T-helper 17 cell (primary cell): Measurements from ENCODE around the gene IL1RAPL2. TPM values are rescaled to one million over a fixed set of nuclear protein-coding genes. Genes with fewer than 3 reads are reported as not detected.

Source experiments
- ATAC-seq: fragments of 150-1000 bp; cut with Tn5 transposase; 2 replicates; pipeline ENCODE4 v1.10.0; 2021; ENCODE audit warnings: mild to moderate bottlenecking, moderate library complexity
- DNase-seq, 3 donors: peaks; one replicate each; pipeline versions ENCODE4 v3.0.0 to v3.0.0-alpha.2; 2020 to 2021
- H3K9me3 ChIP-seq: one replicate; pipeline ENCODE4 v1.7.0; 2013; ENCODE audit warnings: low read length, mild to moderate bottlenecking; ENCODE audit not compliant: control insufficient read depth, poor library complexity, severe bottlenecking
- H3K27ac Mint-ChIP-seq: one replicate; pipeline ENCODE4 v1.8.0; 2022; ENCODE audit warnings: mild to moderate bottlenecking, moderate library complexity, mixed read lengths
- H3K27me3 Mint-ChIP-seq: one replicate; pipeline ENCODE4 v1.8.0; 2022; ENCODE audit warnings: mixed read lengths
- H3K36me3 Mint-ChIP-seq: one replicate; pipeline ENCODE4 v1.8.0; 2022; ENCODE audit warnings: low read depth, mixed read lengths
- H3K4me1 Mint-ChIP-seq: one replicate; pipeline ENCODE4 v1.8.0; 2022; ENCODE audit warnings: mild to moderate bottlenecking, mixed read lengths
- H3K4me3 Mint-ChIP-seq: one replicate; pipeline ENCODE4 v1.8.0; 2022; ENCODE audit warnings: mild to moderate bottlenecking, moderate library complexity, mixed read lengths
- total RNA-seq, 4 donors: library from RNA in 2 of 4; stranded (reverse) in 2 of 4; gene quantifications; one replicate each; pipeline ENCODE4 v1.2.3 and lab custom pipeline; 2022 to 2026

Gene IL1RAPL2
- total RNA-seq, 2 donors from 2014 or later, result not detected

- no peaks in the 10 kb centered on the region for H3K36me3 Mint-ChIP-seq
- no peaks in the 10 kb centered on the region for H3K27me3 Mint-ChIP-seq
- H3K27ac Mint-ChIP-seq, result no peak overlapping the region
- no peaks in the 10 kb centered on the region for H3K4me1 Mint-ChIP-seq
- no peak overlapping the region for H3K4me3 Mint-ChIP-seq
- DNase-seq, result no peak
- no peaks in the 10 kb centered on the region for H3K9me3 ChIP-seq
- ATAC-seq, result no peak
These were observed 894.4 kb downstream of the IL1RAPL2 start for GRCh38 chrX:105460376-105460775.

- no peak for ATAC-seq
- H3K27me3 Mint-ChIP-seq, result no peaks in the 10 kb centered on the region
- no peaks in the 10 kb centered on the region for H3K4me1 Mint-ChIP-seq
- DNase-seq, result no peak
- H3K9me3 ChIP-seq, result no peaks in the 10 kb centered on the region
- H3K36me3 Mint-ChIP-seq, result no peaks in the 10 kb centered on the region
- no peak overlapping the region for H3K4me3 Mint-ChIP-seq
- H3K27ac Mint-ChIP-seq, result no peak overlapping the region
These were observed 895.0 kb downstream of the IL1RAPL2 start for GRCh38 chrX:105461016-105461415.

GRCh38 chrX:105462186-105462585, 896.2 kb downstream of the IL1RAPL2 start:
- Mint-ChIP-seq H3K27ac (no peak overlapping the region), H3K27me3 (no peaks in the 10 kb centered on the region), H3K4me3 (no peak overlapping the region), H3K36me3 (no peaks in the 10 kb centered on the region), H3K4me1 (no peaks in the 10 kb centered on the region)
- ATAC-seq (no peak), DNase-seq (no peak)
- H3K9me3 ChIP-seq, result no peaks in the 10 kb centered on the region

GRCh38 chrX:105463473-105463872, 897.5 kb downstream of the IL1RAPL2 start:
- no peak overlapping the region for H3K4me3 Mint-ChIP-seq
- H3K9me3 ChIP-seq, result no peaks in the 10 kb centered on the region
- H3K36me3 Mint-ChIP-seq, result no peaks in the 10 kb centered on the region
- no peak overlapping the region for H3K27ac Mint-ChIP-seq
- no peak for DNase-seq
- H3K4me1 Mint-ChIP-seq, result no peaks in the 10 kb centered on the region
- no peak for ATAC-seq
- H3K27me3 Mint-ChIP-seq, result no peaks in the 10 kb centered on the region

- H3K4me1 Mint-ChIP-seq, result no peaks in the 10 kb centered on the region
- ATAC-seq (no peak), DNase-seq (no peak)
- no peaks in the 10 kb centered on the region for H3K27me3 Mint-ChIP-seq
- no peak overlapping the region for H3K27ac Mint-ChIP-seq
- H3K9me3 ChIP-seq, result no peaks in the 10 kb centered on the region
- H3K4me3 Mint-ChIP-seq, result no peak overlapping the region
- H3K36me3 Mint-ChIP-seq, result no peaks in the 10 kb centered on the region
These were observed 898.6 kb downstream of the IL1RAPL2 start for GRCh38 chrX:105464618-105465017.

- Mint-ChIP-seq H3K36me3 (no peaks in the 10 kb centered on the region), H3K4me1 (no peaks in the 10 kb centered on the region), H3K27ac (no peak overlapping the region), H3K27me3 (no peaks in the 10 kb centered on the region), H3K4me3 (no peak overlapping the region)
- no peak for DNase-seq
- no peaks in the 10 kb centered on the region for H3K9me3 ChIP-seq
- ATAC-seq, result no peak
These were observed 902.7 kb downstream of the IL1RAPL2 start for GRCh38 chrX:105468741-105469140.

GRCh38 chrX:105471597-105471996, 905.6 kb downstream of the IL1RAPL2 start:
- no peaks in the 10 kb centered on the region for H3K4me1 Mint-ChIP-seq
- no peak overlapping the region for H3K4me3 Mint-ChIP-seq
- no peaks in the 10 kb centered on the region for H3K9me3 ChIP-seq
- no peaks in the 10 kb centered on the region for H3K36me3 Mint-ChIP-seq
- DNase-seq (no peak), ATAC-seq (no peak)
- no peaks in the 10 kb centered on the region for H3K27me3 Mint-ChIP-seq
- no peak overlapping the region for H3K27ac Mint-ChIP-seq

GRCh38 chrX:105475801-105476200, 909.8 kb downstream of the IL1RAPL2 start:
- Mint-ChIP-seq H3K36me3 (no peaks in the 10 kb centered on the region), H3K4me1 (no peaks in the 10 kb centered on the region)

GRCh38 chrX:105477351-105477750, 911.4 kb downstream of the IL1RAPL2 start:
- no peak overlapping the region for H3K27ac Mint-ChIP-seq
- DNase-seq (no peak), ATAC-seq (no peak)
- no peak overlapping the region for H3K4me3 Mint-ChIP-seq
- H3K36me3 Mint-ChIP-seq, result no peaks in the 10 kb centered on the region
- H3K9me3 ChIP-seq, result no peaks in the 10 kb centered on the region
- no peaks in the 10 kb centered on the region for H3K4me1 Mint-ChIP-seq
- H3K27me3 Mint-ChIP-seq, result no peaks in the 10 kb centered on the region

More at GRCh38 chrX:105475801-105476200, 909.8 kb downstream of the IL1RAPL2 start:
- H3K9me3 ChIP-seq, result no peaks in the 10 kb centered on the region
- no peak for DNase-seq
- H3K27ac Mint-ChIP-seq, result no peak overlapping the region
- ATAC-seq, result no peak
- H3K4me3 Mint-ChIP-seq, result no peak overlapping the region
- no peaks in the 10 kb centered on the region for H3K27me3 Mint-ChIP-seq

- H3K4me1 Mint-ChIP-seq, result no peaks in the 10 kb centered on the region
- H3K27me3 Mint-ChIP-seq, result no peaks in the 10 kb centered on the region
- no peaks in the 10 kb centered on the region for H3K9me3 ChIP-seq
- H3K36me3 Mint-ChIP-seq, result no peaks in the 10 kb centered on the region
- H3K27ac Mint-ChIP-seq, result no peak overlapping the region
- no peak overlapping the region for H3K4me3 Mint-ChIP-seq
- DNase-seq (no peak), ATAC-seq (no peak)
These were observed 914.8 kb downstream of the IL1RAPL2 start for GRCh38 chrX:105480646-105481310.

- DNase-seq, result no peak
- Mint-ChIP-seq H3K36me3 (no peaks in the 10 kb centered on the region), H3K27ac (no peak overlapping the region), H3K4me1 (no peaks in the 10 kb centered on the region), H3K27me3 (no peaks in the 10 kb centered on the region), H3K4me3 (no peak overlapping the region)
- H3K9me3 ChIP-seq, result no peaks in the 10 kb centered on the region
- no peak for ATAC-seq
These were observed 917.0 kb downstream of the IL1RAPL2 start for GRCh38 chrX:105483011-105483410.

GRCh38 chrX:105488716-105489115, 922.7 kb downstream of the IL1RAPL2 start:
- Mint-ChIP-seq H3K27me3 (no peaks in the 10 kb centered on the region), H3K4me3 (no peak overlapping the region), H3K27ac (no peak overlapping the region), H3K4me1 (no peaks in the 10 kb centered on the region), H3K36me3 (no peaks in the 10 kb centered on the region)
- ATAC-seq (no peak), DNase-seq (no peak)
- H3K9me3 ChIP-seq, result no peaks in the 10 kb centered on the region

- H3K9me3 ChIP-seq, result no peaks in the 10 kb centered on the region
- DNase-seq (no peak), ATAC-seq (no peak)
- Mint-ChIP-seq H3K27me3 (no peaks in the 10 kb centered on the region), H3K36me3 (no peaks in the 10 kb centered on the region), H3K27ac (no peak overlapping the region), H3K4me3 (no peak overlapping the region), H3K4me1 (no peaks in the 10 kb centered on the region)
These were observed 929.4 kb downstream of the IL1RAPL2 start for GRCh38 chrX:105495376-105495775.

- no peak for DNase-seq
- H3K4me3 Mint-ChIP-seq, result no peak overlapping the region
- H3K36me3 Mint-ChIP-seq, result no peaks in the 10 kb centered on the region
- no peaks in the 10 kb centered on the region for H3K9me3 ChIP-seq
- no peaks in the 10 kb centered on the region for H3K4me1 Mint-ChIP-seq
- no peaks in the 10 kb centered on the region for H3K27me3 Mint-ChIP-seq
- H3K27ac Mint-ChIP-seq, result no peak overlapping the region
- ATAC-seq, result no peak
These were observed 936.3 kb downstream of the IL1RAPL2 start for GRCh38 chrX:105502336-105502735.
